ENCODE measurements around the gene TEX264. TPM values are rescaled to one million over a fixed set of nuclear protein-coding genes. Genes with fewer than 3 reads are reported as not detected.

Gene TEX264
- total and polyA plus RNA-seq, 2 of the 13 experiments (the other 11 are each of a cell fraction or from before 2014, with no cell fraction given): 35.2 to 52.1 TPM

DNA sequence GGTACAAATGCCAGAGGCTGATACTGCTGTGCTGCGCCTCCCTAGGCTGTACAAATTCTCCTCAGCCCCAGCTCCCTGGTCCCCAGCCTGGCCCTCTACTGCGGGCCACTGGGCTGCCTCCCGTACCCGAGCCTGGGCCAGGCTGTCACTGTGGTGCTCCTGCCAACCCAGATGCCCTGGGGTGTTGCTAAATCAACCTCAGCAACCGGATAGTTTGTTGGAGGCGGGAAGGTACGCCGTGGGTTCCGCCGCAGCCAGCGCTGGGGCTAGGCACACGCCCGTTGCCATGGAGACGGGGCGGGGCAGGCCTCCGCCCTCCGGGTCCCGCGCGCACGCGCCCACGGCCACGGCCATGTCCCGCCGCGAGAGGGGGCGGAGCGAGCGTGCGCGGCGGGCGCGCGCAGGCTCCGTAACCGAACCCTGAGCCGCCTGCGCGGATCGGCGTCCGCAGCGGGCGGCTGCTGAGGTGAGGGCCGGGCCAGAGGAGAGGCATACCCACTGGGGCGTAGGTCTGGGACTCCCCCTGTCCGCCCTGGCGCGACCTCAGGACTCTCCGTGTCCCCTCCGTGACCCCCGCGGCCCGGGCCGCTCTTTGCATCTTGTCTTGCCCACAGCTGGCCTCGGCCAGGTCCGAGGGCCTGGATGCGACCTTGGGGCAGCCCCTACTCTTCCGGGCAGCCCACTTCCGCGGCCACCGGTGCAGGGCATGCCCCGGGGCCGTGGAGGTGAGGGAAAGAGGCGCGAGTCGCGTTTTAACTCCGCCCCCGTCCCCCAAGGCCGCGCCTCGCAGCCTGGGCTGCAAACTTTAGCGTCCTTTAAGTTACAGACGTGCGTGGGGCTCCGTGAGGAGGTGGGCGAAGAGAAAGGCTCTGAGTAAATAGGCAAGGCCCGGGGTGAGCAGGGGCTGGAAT, at the start of gene TEX264 (continued):
- TF ChIP-seq PRDM10 (CRISPR knock-in tag; IDR thresholded peaks at IDR 0.05; ENCODE audit: low read depth) (no peak), HIVEP1 (CRISPR knock-in tag; IDR thresholded peaks at IDR 0.05) (0 out of 2 replicates have a peak, but pooled peaks have one; percentile 52), ZNF572 (CRISPR knock-in tag; IDR thresholded peaks at IDR 0.05) (0 out of 2 replicates have a peak, but pooled peaks have one; percentile 64), ZNF329 (CRISPR knock-in tag; IDR thresholded peaks at IDR 0.05; ENCODE audit: low read depth) (no peak), RFX1 (IDR thresholded peaks at IDR 0.05) (peak; percentile 84), TAF1 (CRISPR knock-in tag; IDR thresholded peaks at IDR 0.05) (peak; percentile 62), CCAR2 (optimal IDR thresholded peaks at IDR 0.05; ENCODE audit: low read depth, low read length) (no peak), RXRB (CRISPR knock-in tag; IDR thresholded peaks at IDR 0.05; ENCODE audit: borderline replicate concordance) (no peak; the same call in 1 of the 2 replicates), SIN3A (IDR thresholded peaks at IDR 0.05; ENCODE audit: borderline replicate concordance, low read depth, low read length) (0 out of 2 replicates have a peak, but pooled peaks have one; percentile 28), TEAD3 (CRISPR knock-in tag; optimal IDR thresholded peaks at IDR 0.05; ENCODE audit: borderline replicate concordance) (no peak), ZNF589 (CRISPR knock-in tag; conservative IDR thresholded peaks at IDR 0.05) (peak; percentile 20; the same call in 1 of the 2 replicates), ZNF790 (CRISPR knock-in tag; IDR thresholded peaks at IDR 0.05; ENCODE audit: borderline replicate concordance) (no peak)
- TF ChIP-seq, protein P1, sequence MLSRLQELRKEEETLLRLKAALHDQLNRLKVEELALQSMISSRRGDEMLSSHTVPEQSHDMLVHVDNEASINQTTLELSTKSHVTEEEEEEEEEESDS (CRISPR knock-in tag; IDR thresholded peaks at IDR 0.05; ENCODE audit: borderline replicate concordance): no peak
- TF ChIP-seq, protein P2, sequence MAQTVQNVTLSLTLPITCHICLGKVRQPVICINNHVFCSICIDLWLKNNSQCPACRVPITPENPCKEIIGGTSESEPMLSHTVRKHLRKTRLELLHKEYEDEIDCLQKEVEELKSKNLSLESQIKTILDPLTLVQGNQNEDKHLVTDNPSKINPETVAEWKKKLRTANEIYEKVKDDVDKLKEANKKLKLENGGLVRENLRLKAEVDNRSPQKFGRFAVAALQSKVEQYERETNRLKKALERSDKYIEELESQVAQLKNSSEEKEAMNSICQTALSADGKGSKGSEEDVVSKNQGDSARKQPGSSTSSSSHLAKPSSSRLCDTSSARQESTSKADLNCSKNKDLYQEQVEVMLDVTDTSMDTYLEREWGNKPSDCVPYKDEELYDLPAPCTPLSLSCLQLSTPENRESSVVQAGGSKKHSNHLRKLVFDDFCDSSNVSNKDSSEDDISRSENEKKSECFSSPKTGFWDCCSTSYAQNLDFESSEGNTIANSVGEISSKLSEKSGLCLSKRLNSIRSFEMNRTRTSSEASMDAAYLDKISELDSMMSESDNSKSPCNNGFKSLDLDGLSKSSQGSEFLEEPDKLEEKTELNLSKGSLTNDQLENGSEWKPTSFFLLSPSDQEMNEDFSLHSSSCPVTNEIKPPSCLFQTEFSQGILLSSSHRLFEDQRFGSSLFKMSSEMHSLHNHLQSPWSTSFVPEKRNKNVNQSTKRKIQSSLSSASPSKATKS (CRISPR knock-in tag; IDR thresholded peaks at IDR 0.05): no peak
- TF ChIP-seq, protein P3, sequence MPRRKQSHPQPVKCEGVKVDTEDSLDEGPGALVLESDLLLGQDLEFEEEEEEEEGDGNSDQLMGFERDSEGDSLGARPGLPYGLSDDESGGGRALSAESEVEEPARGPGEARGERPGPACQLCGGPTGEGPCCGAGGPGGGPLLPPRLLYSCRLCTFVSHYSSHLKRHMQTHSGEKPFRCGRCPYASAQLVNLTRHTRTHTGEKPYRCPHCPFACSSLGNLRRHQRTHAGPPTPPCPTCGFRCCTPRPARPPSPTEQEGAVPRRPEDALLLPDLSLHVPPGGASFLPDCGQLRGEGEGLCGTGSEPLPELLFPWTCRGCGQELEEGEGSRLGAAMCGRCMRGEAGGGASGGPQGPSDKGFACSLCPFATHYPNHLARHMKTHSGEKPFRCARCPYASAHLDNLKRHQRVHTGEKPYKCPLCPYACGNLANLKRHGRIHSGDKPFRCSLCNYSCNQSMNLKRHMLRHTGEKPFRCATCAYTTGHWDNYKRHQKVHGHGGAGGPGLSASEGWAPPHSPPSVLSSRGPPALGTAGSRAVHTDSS (CRISPR knock-in tag; conservative IDR thresholded peaks at IDR 0.05): 0 out of 2 replicates have a peak, but pooled peaks have one; percentile 82
- TF ChIP-seq, protein P4, sequence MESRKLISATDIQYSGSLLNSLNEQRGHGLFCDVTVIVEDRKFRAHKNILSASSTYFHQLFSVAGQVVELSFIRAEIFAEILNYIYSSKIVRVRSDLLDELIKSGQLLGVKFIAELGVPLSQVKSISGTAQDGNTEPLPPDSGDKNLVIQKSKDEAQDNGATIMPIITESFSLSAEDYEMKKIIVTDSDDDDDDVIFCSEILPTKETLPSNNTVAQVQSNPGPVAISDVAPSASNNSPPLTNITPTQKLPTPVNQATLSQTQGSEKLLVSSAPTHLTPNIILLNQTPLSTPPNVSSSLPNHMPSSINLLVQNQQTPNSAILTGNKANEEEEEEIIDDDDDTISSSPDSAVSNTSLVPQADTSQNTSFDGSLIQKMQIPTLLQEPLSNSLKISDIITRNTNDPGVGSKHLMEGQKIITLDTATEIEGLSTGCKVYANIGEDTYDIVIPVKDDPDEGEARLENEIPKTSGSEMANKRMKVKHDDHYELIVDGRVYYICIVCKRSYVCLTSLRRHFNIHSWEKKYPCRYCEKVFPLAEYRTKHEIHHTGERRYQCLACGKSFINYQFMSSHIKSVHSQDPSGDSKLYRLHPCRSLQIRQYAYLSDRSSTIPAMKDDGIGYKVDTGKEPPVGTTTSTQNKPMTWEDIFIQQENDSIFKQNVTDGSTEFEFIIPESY (CRISPR knock-in tag; IDR thresholded peaks at IDR 0.05): no peak
- TF ChIP-seq, protein P5, sequence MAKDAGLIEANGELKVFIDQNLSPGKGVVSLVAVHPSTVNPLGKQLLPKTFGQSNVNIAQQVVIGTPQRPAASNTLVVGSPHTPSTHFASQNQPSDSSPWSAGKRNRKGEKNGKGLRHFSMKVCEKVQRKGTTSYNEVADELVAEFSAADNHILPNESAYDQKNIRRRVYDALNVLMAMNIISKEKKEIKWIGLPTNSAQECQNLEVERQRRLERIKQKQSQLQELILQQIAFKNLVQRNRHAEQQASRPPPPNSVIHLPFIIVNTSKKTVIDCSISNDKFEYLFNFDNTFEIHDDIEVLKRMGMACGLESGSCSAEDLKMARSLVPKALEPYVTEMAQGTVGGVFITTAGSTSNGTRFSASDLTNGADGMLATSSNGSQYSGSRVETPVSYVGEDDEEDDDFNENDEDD (CRISPR knock-in tag; IDR thresholded peaks at IDR 0.05; ENCODE audit: borderline replicate concordance): peak; percentile 47; the same call in 1 of the 2 replicates
